ENCODE data around the gene C2CD3.
A peak's percentile ranks its signal among the peaks of the same experiment; 100 is the strongest.

Gene C2CD3

GRCh38 chr11:74024261-74025029, 146.4 kb downstream of the C2CD3 start:
- FAIRE-seq (no peak), DNase-seq (ENCODE audit: extremely low spot score, insufficient read length, low read depth) (no peak)

- FAIRE-seq (no peak), DNase-seq (ENCODE audit: extremely low spot score, insufficient read length, low read depth) (no peak)
Measured at GRCh38 chr11:74023276-74023675, 147.5 kb downstream of the C2CD3 start.

GRCh38 chr11:74022546-74022945, 148.3 kb downstream of the C2CD3 start:
- FAIRE-seq (no peak), DNase-seq (ENCODE audit: extremely low spot score, insufficient read length, low read depth) (no peak)

- FAIRE-seq = no peak
Measured at GRCh38 chr11:74021998-74022397, 148.8 kb downstream of the C2CD3 start.

GRCh38 chr11:74020539-74020938, 150.3 kb downstream of the C2CD3 start:
- DNase-seq (ENCODE audit: extremely low spot score, insufficient read length, low read depth) = no peak
- FAIRE-seq = peak; percentile 80

More at GRCh38 chr11:74021998-74022397, 148.8 kb downstream of the C2CD3 start:
- no peak for DNase-seq (ENCODE audit: extremely low spot score, insufficient read length, low read depth)

- no peak for DNase-seq (ENCODE audit: extremely low spot score, insufficient read length, low read depth)
- FAIRE-seq = no peak
Measured at GRCh38 chr11:74019860-74020259, 150.9 kb downstream of the C2CD3 start.

- no peak for FAIRE-seq
- DNase-seq (ENCODE audit: extremely low spot score, insufficient read length, low read depth) = no peak
Measured at GRCh38 chr11:74019104-74019738, 151.6 kb downstream of the C2CD3 start.

GRCh38 chr11:74018331-74019005, 152.3 kb downstream of the C2CD3 start:
- no peak for FAIRE-seq

GRCh38 chr11:74017631-74018030, 153.2 kb downstream of the C2CD3 start:
- no peak for FAIRE-seq
- DNase-seq (ENCODE audit: extremely low spot score, insufficient read length, low read depth) = no peak

More at GRCh38 chr11:74018331-74019005, 152.3 kb downstream of the C2CD3 start:
- no peak for DNase-seq (ENCODE audit: extremely low spot score, insufficient read length, low read depth)

- DNase-seq (ENCODE audit: extremely low spot score, insufficient read length, low read depth) = no peak
- FAIRE-seq = no peak
Measured at GRCh38 chr11:74015919-74016684, 154.7 kb downstream of the C2CD3 start.

- no peak for DNase-seq (ENCODE audit: extremely low spot score, insufficient read length, low read depth)
- no peak for FAIRE-seq
Measured at GRCh38 chr11:74014880-74015279, 155.9 kb downstream of the C2CD3 start.

- no peak for FAIRE-seq
- no peak for DNase-seq (ENCODE audit: extremely low spot score, insufficient read length, low read depth)
Measured at GRCh38 chr11:74013141-74013540, 157.7 kb downstream of the C2CD3 start.

- FAIRE-seq (no peak), DNase-seq (ENCODE audit: extremely low spot score, insufficient read length, low read depth) (no peak)
Measured at GRCh38 chr11:74012074-74012809, 158.6 kb downstream of the C2CD3 start.

- FAIRE-seq (peak; percentile 88), DNase-seq (ENCODE audit: extremely low spot score, insufficient read length, low read depth) (peak; percentile 44)
Measured at GRCh38 chr11:74011360-74012073, 159.3 kb downstream of the C2CD3 start.

- FAIRE-seq (no peak), DNase-seq (ENCODE audit: extremely low spot score, insufficient read length, low read depth) (no peak)
Measured at GRCh38 chr11:74010306-74011300, 160.2 kb downstream of the C2CD3 start.

GRCh38 chr11:74009675-74010305, 161.0 kb downstream of the C2CD3 start:
- DNase-seq (ENCODE audit: extremely low spot score, insufficient read length, low read depth) (no peak), FAIRE-seq (no peak)

GRCh38 chr11:74009230-74009547, 161.6 kb downstream of the C2CD3 start:
- DNase-seq (ENCODE audit: extremely low spot score, insufficient read length, low read depth) = no peak
- FAIRE-seq = no peak

Data from GM18507 (cell line).